AG04449 (cell line): Measurements from ENCODE around the gene WDR33.
"Not testable (repeated sequence)": the region's sequence is repeated elsewhere in the genome, so short reads cannot be mapped to it uniquely, and the experiment has no call there.

Experiments used
- CTCF ChIA-PET: fragments of 350-600 bp; formaldehyde crosslinking; extraction: SDS; loops from one replicate; lab custom pipeline; 2021; ENCODE audit warnings: antibody characterized with exemption; lab: Yijun Ruan, JAX
- POLR2A ChIA-PET: fragments of 400-600, 350-600 bp; formaldehyde crosslinking; extraction: SDS; loops from one replicate; lab custom pipeline; 2020; ENCODE audit warnings: antibody characterized with exemption, inconsistent platforms; lab: Yijun Ruan, JAX
- DNase-seq: peaks from one replicate; pipeline ENCODE4 v3.0.0-alpha.2; 2010; ENCODE audit warnings: low read depth, low spot score
- H3K4me3 ChIP-seq: 2 replicates; pipeline ENCODE4 v1.5.1; 2011; ENCODE audit warnings: low read depth, mild to moderate bottlenecking, control low read depth, low read length
- CTCF ChIP-seq: IDR thresholded peaks from one replicate; pipeline ENCODE4 v1.5.1; 2011; ENCODE audit warnings: mild to moderate bottlenecking, moderate library complexity, low read length, control low read depth, inconsistent platforms; ENCODE audit not compliant: insufficient read depth; ENCODE audit errors: missing control alignments

The WDR33 gene

GRCh38 chr2:127796389-127796788 lies 14.6 kb downstream of the WDR33 start:
- no peak for TF ChIP-seq CTCF
- no peak overlapping the region for H3K4me3 ChIP-seq
- POLR2A ChIA-PET: no interaction called here
- CTCF ChIA-PET: no interaction called here
- no peak for DNase-seq

GRCh38 chr2:127794901-127795300 lies 16.1 kb downstream of the WDR33 start:
- DNase-seq, CTCF ChIA-PET, POLR2A ChIA-PET, H3K4me3 ChIP-seq: not testable (repeated sequence)

- POLR2A ChIA-PET: no interaction called here
- CTCF ChIA-PET: no interaction called here
- H3K4me3 ChIP-seq: no peak overlapping the region
- no peak for DNase-seq
- TF ChIP-seq CTCF: no peak
Observed at GRCh38 chr2:127792805-127793204, 18.2 kb downstream of the WDR33 start.

- ChIA-PET POLR2A (no interaction called here), CTCF (interaction anchor here (1.4 kb wide), 1 partner anchor 10 kb away, joined by 3 read pairs; no protein-coding TSS in a partner anchor)
- TF ChIP-seq CTCF: no peak
- H3K4me3 ChIP-seq: no peak overlapping the region
- no peak for DNase-seq
Observed at GRCh38 chr2:127790694-127791529, 20.1 kb downstream of the WDR33 start.

GRCh38 chr2:127786048-127786809 lies 24.7 kb downstream of the WDR33 start:
- ChIA-PET CTCF (no interaction called here), POLR2A (no interaction called here)
- no peak for DNase-seq
- no peak for TF ChIP-seq CTCF
- no peak overlapping the region for H3K4me3 ChIP-seq

- CTCF ChIA-PET: no interaction called here
- H3K4me3 ChIP-seq: no peak overlapping the region
- POLR2A ChIA-PET: no interaction called here
- no peak for TF ChIP-seq CTCF
- no peak for DNase-seq
Observed at GRCh38 chr2:127784965-127785518, 25.9 kb downstream of the WDR33 start.
